Esophagus mucosa (tissue), 1 donor: Measurements from ENCODE around the gene CDC42. TPM values are rescaled to one million over a fixed set of nuclear protein-coding genes. Genes with fewer than 3 reads are reported as not detected.
A peak's percentile ranks its signal among the peaks of the same experiment; 100 is the strongest.
"Not testable (repeated sequence)": the region's sequence is repeated elsewhere in the genome, so short reads cannot be mapped to it uniquely, and the experiment has no call there.

Experiments used
- ATAC-seq: fragments of 200-7000 bp; cut with Tn5 transposase; one replicate; pipeline ENCODE4 v1.9.1; 2020
- total RNA-seq: library from RNA; stranded (reverse); gene quantifications from one replicate; pipeline ENCODE4 v1.2.4, GENCODE V29; 2023
- donor health status: DM: yes; HTN: yes; CAD: no.

The CDC42 gene
- total RNA-seq: 208 TPM

DNA sequence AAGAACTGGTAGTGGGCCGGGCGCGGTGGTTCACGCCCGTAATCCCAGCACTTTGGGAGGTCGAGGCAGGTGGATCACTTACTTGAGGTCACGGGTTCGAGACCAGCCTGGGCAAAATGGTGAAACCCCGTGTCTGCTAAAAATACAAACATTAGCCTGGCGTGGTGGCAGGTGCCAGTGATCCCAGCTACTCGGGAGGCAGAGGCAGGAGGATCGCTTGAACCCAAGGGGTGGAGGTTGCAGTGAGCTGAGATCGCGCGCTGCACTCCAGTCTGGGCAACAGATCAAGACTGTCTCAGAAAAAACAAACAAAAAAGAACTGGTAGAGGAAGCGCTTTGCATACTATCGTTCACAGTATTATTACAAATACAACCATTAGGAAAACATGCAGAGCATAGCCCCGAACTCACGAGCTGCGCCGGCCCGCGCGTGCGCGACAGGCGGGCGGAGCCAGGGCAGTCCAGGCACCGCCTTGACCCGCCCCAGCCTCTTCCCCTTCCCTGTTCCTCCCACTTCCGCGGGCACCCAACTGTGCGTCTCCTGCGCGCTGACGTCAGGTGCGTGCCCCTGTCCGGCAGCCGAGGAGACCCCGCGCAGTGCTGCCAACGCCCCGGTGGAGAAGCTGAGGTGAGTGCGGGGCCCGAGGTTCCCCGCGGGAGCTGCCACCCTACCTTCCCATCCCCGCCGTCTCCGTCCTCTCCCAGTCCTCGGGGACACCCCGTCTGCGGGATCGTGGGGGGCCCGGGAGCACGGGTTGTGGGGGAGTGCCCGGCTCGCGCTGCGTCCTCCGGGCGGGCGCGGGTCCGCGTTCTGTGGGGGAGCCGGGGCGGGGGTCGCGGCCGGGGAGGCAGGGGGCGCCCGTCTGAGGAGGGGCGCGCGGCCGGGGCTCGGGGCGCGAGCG is at the start of gene CDC42:
Gene CDC42, plus strand, starts transcription at position 595 of the 902 bp plus-strand sequence. CDS start 25,770 bp downstream, outside the sequence.
- peak; percentile 97 for ATAC-seq

DNA sequence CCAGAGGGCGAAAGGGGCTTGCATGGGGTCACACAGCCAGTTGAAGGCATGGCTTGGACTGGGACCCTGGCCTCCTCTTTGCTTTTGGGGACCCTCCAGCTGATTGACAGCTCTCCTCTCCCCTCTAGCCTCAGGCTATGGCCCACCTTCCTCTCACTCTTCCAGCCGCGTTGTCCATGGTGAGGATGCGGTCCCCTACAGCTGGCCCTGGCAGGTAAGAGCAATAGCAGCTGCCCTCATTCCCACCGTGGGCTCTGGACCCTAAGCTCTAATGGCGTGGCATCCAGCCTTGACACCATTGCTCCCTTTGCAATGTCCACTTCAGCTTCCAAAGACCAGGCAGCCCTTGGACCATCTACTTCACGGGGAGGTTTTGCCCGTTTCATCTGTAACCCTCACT is 49.6 kb upstream of the CDC42 start:
- ATAC-seq: not testable (repeated sequence)

GRCh38 chr1:22003959-22004358 is 48.5 kb upstream of the CDC42 start:
- not testable (repeated sequence) for ATAC-seq

GRCh38 chr1:22005261-22006149 is 47.0 kb upstream of the CDC42 start:
- peak; percentile 59 for ATAC-seq

DNA sequence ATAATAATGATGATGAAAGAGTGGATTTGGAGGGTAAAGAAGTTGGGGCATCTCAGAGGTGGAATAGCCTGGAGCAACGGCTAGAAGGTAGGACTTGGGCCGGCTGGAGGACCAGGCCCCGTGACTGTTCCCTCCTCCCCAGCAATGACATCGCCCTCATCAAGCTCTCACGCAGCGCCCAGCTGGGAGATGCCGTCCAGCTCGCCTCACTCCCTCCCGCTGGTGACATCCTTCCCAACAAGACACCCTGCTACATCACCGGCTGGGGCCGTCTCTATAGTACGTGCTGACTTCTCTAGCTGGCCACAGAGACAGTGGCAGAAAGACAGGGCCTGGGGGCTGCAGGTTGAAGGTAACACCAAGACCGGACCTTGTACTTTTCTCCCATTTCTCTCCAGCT is 45.8 kb upstream of the CDC42 start:
- peak; percentile 20 for ATAC-seq

- peak; percentile 22 for ATAC-seq
Observed at GRCh38 chr1:22007262-22007661, 45.2 kb upstream of the CDC42 start.

DNA sequence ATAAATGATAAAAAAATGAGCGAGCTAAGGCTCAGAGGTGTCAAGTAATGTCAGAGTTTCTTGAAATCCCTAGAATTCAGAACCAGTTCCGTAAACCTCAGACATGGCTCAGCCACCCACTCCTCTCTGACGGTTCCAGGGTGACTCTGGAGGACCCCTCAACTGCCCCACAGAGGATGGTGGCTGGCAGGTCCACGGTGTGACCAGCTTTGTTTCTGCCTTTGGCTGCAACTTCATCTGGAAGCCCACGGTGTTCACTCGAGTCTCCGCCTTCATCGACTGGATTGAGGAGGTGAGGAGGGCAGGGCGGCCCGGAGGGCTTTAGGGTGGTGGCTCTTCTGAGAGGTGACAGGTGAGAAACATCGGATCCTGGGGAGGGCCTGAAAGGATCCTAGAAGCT is 42.9 kb upstream of the CDC42 start:
- not testable (repeated sequence) for ATAC-seq

GRCh38 chr1:22012752-22013151 is 39.8 kb upstream of the CDC42 start:
- ATAC-seq: not testable (repeated sequence)

DNA sequence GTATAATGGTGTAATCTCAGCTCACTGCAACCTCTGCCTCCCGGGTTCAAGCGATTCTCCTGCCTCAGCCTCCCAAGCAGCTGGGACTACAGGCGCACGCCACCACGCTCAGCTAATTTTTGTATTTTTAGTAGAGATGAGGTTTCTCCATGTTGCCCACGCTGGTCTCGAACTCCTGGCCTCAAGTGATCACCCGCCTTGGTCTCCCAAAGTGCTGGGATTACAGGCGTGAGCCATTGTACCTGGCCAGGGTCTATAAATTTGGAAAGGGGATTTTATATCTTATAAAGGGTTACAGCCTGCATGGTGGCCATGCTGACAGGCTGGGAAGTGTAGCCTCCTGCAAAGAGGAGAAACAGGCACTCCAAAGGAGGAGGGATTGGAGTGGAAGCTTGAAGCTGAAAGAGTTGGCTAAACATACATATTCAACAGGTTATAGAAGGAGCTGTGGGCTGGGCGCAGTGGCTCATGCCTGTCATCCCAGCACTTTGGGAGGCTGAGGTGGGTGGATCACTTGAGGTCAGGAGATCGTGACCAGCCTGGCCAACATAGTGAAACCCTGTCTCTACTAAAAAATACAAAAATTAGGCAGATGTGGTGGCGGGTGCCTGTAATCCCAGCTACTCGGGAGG is 37.8 kb upstream of the CDC42 start:
- not testable (repeated sequence) for ATAC-seq

DNA sequence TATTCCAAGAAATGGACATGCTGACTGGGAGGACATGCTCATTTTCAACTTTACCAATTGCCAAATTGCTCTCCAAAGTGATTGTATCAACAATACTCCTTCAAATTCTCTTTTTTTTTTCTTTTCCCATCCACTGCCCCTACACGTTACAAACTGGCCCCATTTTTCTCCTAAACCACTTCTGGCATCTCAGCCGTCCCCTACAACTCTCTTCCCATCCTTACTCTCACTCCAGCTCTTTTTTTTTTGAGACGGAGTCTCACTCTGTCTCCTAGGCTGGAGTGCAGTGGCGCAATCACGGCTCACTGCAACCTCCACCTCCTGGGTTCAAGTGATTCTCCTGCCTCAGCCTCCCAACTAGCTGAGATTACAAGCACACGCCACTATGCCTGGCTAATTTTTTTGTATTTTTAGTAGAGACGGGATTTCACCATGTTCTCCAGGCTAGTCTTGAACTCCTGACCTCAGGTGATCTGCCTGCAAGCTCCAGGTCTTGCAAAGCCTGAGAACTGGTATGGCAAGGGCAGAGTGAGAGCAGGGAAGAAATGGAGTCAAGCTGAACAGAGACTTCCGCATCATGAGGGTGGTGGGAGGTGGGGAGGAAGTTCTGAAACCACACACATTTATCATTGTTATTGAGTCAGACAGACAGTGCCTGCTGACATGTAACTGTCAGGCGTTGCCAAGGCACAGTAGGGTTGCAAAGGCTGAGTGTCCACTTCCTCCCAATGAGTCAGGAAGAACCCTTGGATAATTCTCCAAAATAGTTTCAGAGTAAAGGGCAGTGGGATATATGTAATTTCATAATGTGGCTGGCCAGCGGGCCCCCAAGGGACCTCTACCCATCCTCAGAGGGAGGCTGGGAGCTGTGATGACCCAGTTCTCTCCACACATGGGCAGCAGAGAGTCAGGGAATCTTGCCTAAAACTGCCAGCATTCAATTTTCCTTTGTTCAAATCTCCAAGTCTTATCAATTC is 33.6 kb upstream of the CDC42 start:
- peak; percentile 84 for ATAC-seq

DNA sequence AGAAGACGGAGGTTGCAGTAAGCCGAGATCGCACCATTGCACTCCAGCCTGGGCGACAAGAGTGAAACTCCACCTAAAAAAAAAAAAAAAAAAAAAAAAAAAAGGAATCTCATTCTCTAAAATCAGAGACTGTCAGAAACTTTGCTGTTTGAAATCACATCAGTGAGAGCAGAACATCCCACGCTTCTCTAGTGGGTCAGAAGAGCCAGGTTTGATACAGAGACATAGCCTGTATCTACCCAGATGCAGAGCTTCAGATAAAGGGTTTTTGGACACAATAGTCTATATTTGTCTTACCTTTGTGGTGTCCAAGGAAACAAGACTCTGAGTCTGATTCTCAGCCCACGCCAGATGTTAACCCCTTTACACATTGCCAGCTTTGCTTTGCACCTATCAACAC is 31.4 kb upstream of the CDC42 start:
- ATAC-seq: no peak

DNA sequence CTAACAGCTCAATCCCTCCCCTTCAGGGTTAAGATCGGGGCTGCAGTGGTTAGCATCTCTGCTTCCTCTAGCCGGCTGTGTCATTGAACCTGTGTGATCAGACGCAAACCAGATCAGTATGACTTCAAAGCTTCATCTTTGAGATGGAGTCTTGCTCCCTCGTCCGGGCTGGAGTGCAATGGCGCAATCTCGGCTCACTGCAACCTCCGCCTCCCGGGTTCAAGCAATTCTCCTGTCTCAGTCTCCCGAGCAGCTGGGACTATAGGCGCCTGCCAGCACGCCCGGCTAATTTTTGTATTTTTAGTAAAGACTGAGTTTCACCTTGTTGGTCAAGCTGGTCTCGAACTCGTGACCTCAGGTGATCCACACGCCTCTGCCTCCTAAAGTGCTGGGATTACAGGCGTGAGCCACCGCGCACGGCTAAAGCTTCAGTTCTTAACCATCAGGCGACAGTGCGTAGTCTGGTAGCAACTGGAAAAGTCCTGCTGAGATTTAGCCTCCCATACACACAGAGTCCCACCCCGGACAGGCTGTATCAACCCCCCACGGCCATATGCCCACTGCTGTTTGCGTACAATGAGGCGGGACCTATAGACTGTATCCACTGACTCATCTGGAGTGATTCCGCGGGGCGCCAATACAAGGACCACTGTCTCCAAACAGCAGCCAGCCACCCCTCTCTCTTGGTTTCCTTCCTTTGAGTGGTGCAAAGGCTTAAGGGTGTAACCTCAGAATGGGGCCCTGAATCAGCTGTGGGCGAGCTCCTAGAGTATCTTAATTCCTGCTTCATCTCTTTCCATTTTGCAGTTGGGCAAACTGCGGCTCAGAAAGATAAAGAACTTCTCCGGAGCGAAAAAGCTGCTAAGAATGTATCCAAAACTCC is 27.8 kb upstream of the CDC42 start:
- ATAC-seq: peak; percentile 64

DNA sequence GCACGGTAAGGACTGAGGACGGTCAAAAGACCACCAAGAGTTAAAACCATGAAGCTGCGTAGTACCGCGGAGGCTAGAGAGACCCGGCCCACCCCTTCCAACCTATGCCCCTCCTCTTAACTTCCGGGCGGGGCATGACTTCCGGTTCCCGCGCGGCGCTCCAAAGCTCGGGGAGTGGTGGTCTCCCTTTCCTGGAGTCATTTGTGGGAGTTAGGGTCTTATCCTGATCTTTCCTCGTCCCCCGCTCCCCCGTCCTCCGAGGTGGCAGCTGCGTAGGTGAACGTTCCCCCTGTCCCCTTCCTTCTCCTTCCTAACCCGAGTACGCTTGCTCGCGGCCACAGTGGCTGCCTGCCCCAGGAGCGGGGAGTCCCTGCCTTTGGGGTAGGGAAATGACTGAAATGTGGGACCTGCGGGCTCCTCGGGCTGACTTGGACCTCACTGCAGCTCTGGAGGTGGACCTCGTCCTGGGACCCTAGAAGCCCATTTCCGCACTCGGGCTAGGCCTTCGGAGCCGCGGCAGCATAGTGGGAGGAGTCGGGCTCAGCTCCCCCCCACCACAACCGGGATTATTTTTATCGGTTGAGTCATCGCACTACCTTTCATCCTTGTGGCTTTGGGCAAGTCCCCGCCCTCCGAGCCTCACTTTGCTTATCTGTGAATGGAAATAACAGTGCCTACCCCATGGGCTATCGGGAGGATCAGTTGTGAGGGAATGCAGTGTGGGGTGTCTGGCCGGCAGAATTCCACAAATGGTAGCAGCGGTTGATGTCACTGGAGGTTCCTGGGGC is 26.9 kb upstream of the CDC42 start:
- ATAC-seq: peak; percentile 90

DNA sequence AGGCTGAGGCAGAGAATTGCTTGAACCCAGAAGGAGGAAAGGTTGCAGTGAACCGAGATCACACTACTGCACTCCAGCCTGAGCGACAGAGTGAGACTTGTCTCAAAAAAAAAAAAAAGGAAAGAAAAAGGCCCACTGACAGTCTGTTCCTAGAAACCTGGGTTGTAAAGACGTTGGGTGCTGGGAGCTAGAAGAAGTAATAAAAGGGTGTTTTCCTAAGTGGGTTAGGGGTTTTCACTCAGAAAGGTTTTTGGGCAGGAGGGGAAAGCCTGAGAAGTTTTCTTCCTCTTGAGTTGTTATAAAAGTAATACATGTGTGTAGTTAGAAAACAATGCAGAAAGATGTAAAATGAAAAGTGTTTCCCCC is 25.6 kb upstream of the CDC42 start:
- ATAC-seq: no peak

- no peak for ATAC-seq
Observed at GRCh38 chr1:22030057-22030456, 22.5 kb upstream of the CDC42 start.

DNA sequence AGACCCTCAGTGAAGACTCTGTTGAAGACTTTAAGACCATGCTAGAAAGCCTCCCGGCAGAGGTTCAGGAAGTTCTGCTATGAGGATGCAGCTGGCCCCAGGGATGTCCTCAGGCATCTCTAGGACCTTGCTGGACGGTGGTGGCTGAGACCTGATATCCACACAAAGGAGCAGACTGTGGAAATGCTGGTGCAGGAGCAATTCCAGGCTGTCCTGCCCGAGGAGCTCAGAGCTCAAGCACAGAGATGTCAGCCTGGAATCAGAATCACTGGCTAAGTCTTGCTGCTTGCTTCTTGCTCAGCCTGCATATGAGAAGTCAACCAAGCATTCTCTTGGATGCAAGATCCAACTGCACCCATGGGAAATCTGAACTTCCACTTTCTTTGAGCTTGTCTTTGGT is 22.0 kb upstream of the CDC42 start:
- no peak for ATAC-seq

DNA sequence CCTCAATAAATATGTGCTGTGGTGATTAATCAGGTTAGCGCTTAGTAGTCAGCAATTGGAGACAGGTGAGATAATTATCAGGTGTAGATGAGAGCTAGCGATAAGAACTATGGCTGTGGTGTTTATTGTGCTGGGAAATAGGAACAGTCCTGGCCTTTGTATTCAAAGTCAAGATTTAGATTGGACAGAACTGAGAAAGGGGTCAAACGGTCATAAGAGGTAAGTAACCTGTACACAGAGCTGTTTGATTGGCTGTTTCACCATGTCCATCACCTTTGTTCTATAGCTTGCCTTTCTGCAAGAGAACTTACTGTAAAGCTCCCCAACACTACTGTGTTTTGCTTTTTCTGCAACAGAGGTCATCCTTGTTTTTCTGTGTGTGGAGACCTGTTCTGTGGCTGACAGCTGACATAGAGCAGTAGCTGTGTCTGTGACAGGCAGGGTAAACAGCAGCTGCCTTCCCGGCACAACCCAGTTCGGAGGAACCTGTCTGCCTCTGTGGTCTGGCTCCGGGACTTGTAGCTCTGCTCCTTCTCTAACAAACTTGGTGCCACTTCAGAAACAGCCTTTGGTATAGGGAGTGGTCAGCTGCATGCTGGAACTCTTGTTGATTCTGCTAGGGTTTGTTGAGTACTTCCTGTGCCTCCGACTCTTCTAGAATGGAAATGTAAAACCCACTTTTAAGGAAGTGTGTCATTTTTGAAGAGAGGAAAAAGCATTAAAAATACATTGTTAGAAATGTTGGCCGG is 21.1 kb upstream of the CDC42 start:
- peak; percentile 47 for ATAC-seq

DNA sequence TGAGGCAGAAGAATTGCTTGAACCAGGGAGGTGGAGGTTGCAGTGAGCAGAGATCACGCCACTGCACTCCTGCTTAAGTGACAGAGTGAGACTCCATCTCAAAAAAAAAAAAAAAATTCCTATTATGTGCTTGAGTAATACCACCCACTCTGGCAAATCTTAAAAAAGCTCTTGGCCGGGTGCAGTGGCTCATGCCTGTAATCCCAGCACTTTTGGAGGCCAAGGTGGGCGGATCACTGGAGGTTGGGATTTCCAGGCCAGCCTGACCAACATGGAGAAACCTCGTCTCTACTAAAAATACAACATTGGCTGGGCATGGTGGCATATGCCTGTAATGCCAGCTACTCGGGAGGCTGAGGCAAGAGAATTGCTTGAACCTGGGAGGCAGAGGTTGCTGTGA is 17.7 kb upstream of the CDC42 start:
- ATAC-seq: not testable (repeated sequence)

- no peak for ATAC-seq
Observed at GRCh38 chr1:22037520-22037919, 15.0 kb upstream of the CDC42 start.
